Testis (tissue), 2 donors: ENCODE results near the gene STIM1.

Experiments used
- CTCF ChIP-seq, 3 experiments: fragments of 450-650 bp in 2 of 3; fragments of 200-600 bp in 1 of 3; sonication (generic) in 1 of 3; IDR thresholded peaks; one replicate each; pipeline ENCODE4 v1.5.1; 2016 to 2019; ENCODE audit warnings: antibody characterized with exemption in 3 of 3, mild to moderate bottlenecking in 2 of 3, moderate library complexity in 1 of 3
- POLR2A ChIP-seq: fragments of 450-650 bp; IDR thresholded peaks from one replicate; pipeline ENCODE4 v1.6.1; 2017; ENCODE audit warnings: antibody characterized with exemption, mild to moderate bottlenecking, moderate library complexity

- TF ChIP-seq CTCF (IDR thresholded peaks at IDR 0.05) = no peak
- no peak for TF ChIP-seq POLR2A
Measured at GRCh38 chr11:3854660-3854976, 846 bp upstream of the STIM1 start.
